Liver (tissue), 9 donors: Measurements from ENCODE around the gene DDX21. TPM values are rescaled to one million over a fixed set of nuclear protein-coding genes. Genes with fewer than 3 reads are reported as not detected.

Experiments used
- DNase-seq: peaks from one replicate; pipeline ENCODE4 v3.0.0-alpha.2; 2017; ENCODE audit warnings: low spot score
- H3K27ac ChIP-seq, 2 donors: one replicate each; pipeline ENCODE4 v1.7.0; 2013; ENCODE audit warnings: inconsistent platforms in 2 of 2, low read length in 2 of 2, control low read depth in 1 of 2, low read depth in 1 of 2, mild to moderate bottlenecking in 1 of 2
- H3K27me3 ChIP-seq, 4 donors: one replicate each; pipeline versions ENCODE4 v1.6.1 to v1.7.0; 2013; ENCODE audit warnings: low read length in 3 of 4, inconsistent platforms in 1 of 4, mild to moderate bottlenecking in 1 of 4, moderate library complexity in 1 of 4; ENCODE audit not compliant: control insufficient read depth in 4 of 4, insufficient read depth in 4 of 4
- H3K36me3 ChIP-seq, 4 donors: one replicate each; pipeline versions ENCODE4 v1.6.1 to v1.7.0; 2013; ENCODE audit warnings: low read length in 3 of 4, mild to moderate bottlenecking in 3 of 4, low read depth in 1 of 4, moderate library complexity in 1 of 4; ENCODE audit not compliant: control insufficient read depth in 4 of 4, insufficient read depth in 3 of 4
- H3K4me1 ChIP-seq, 4 donors: one replicate each; pipeline versions ENCODE4 v1.6.1 to v1.7.0; 2013; ENCODE audit warnings: low read length in 3 of 4, mild to moderate bottlenecking in 3 of 4, moderate library complexity in 1 of 4; ENCODE audit not compliant: control insufficient read depth in 4 of 4, insufficient read depth in 4 of 4
- H3K4me3 ChIP-seq, 3 donors: one replicate each; pipeline versions ENCODE4 v1.6.1 to v1.7.0; 2013; ENCODE audit warnings: low read length in 3 of 3, control low read depth in 1 of 3, low read depth in 1 of 3, mild to moderate bottlenecking in 1 of 3
- H3K9ac ChIP-seq, 2 donors: one replicate each; pipeline ENCODE4 v1.7.0; 2013; ENCODE audit warnings: low read length in 2 of 2, mild to moderate bottlenecking in 2 of 2, moderate library complexity in 2 of 2, control low read depth in 1 of 2, low read depth in 1 of 2
- H3K9me3 ChIP-seq, 4 donors: one replicate each; pipeline versions ENCODE4 v1.6.1 to v1.7.0; 2013; ENCODE audit warnings: low read length in 3 of 4; ENCODE audit not compliant: control insufficient read depth in 4 of 4
- ATF3 ChIP-seq: IDR thresholded peaks from 2 replicates; pipeline ENCODE4 v1.6.1; 2016; ENCODE audit warnings: antibody characterized with exemption
- CTCF ChIP-seq: fragments of 150-350 bp; IDR thresholded peaks from 2 replicates; pipeline ENCODE4 v1.5.1; 2017; ENCODE audit warnings: improper control_type of control experiment, low read depth, low read length; ENCODE audit not compliant: missing input control
- EGR1 ChIP-seq, 2 donors: IDR thresholded peaks; 2 replicates each; pipeline ENCODE4 v1.6.1; 2016 to 2018; ENCODE audit warnings: antibody characterized with exemption in 2 of 2, low read depth in 2 of 2
- FOXA1 ChIP-seq: IDR thresholded peaks from 2 replicates; pipeline ENCODE4 v1.6.1; 2016; ENCODE audit warnings: antibody characterized with exemption
- FOXA2 ChIP-seq: IDR thresholded peaks from 2 replicates; pipeline ENCODE4 v1.6.1; 2016; ENCODE audit warnings: antibody characterized with exemption
- GABPA ChIP-seq, 2 donors: IDR thresholded peaks in 1 of 2; conservative IDR thresholded peaks in 1 of 2; 2 replicates each; pipeline ENCODE4 v1.6.1; 2016; ENCODE audit warnings: antibody characterized with exemption in 2 of 2, mild to moderate bottlenecking in 1 of 2, moderate library complexity in 1 of 2
- HNF4A ChIP-seq, 2 donors: conservative IDR thresholded peaks; 2 replicates each; pipeline ENCODE4 v1.6.1; 2016; ENCODE audit warnings: antibody characterized with exemption in 2 of 2, mild to moderate bottlenecking in 2 of 2
- HNF4G ChIP-seq: IDR thresholded peaks from 2 replicates; pipeline ENCODE4 v1.6.1; 2016; ENCODE audit warnings: antibody characterized with exemption
- JUND ChIP-seq, 2 donors: IDR thresholded peaks; 2 replicates each; pipeline ENCODE4 v1.6.1; 2016; ENCODE audit warnings: antibody characterized with exemption in 2 of 2
- MAX ChIP-seq: IDR thresholded peaks from 2 replicates; pipeline ENCODE4 v1.6.1; 2016; ENCODE audit warnings: antibody characterized with exemption
- NR2F2 ChIP-seq: IDR thresholded peaks from 2 replicates; pipeline ENCODE4 v1.6.1; 2016; ENCODE audit warnings: antibody characterized with exemption
- RAD21 ChIP-seq, 2 donors: IDR thresholded peaks; 2 replicates each; pipeline ENCODE4 v1.6.1; 2016; ENCODE audit warnings: antibody characterized with exemption in 2 of 2, mild to moderate bottlenecking in 2 of 2
- RXRA ChIP-seq, 2 donors: IDR thresholded peaks; 2 replicates each; pipeline ENCODE4 v1.6.1; 2017 to 2018; ENCODE audit warnings: antibody characterized with exemption in 2 of 2, mild to moderate bottlenecking in 1 of 2
- SP1 ChIP-seq: IDR thresholded peaks from 2 replicates; pipeline ENCODE4 v1.6.1; 2018; ENCODE audit warnings: antibody characterized with exemption, mild to moderate bottlenecking
- TAF1 ChIP-seq: conservative IDR thresholded peaks from 2 replicates; pipeline ENCODE4 v1.6.1; 2016; ENCODE audit warnings: antibody characterized with exemption, mild to moderate bottlenecking
- YY1 ChIP-seq: IDR thresholded peaks from 2 replicates; pipeline ENCODE4 v1.6.1; 2016; ENCODE audit warnings: antibody characterized with exemption, mild to moderate bottlenecking
- ZBTB33 ChIP-seq: IDR thresholded peaks from 2 replicates; pipeline ENCODE4 v1.6.1; 2016; ENCODE audit warnings: antibody characterized with exemption
- whole genome bisulfite sequencing: extraction: QIAGEN DNeasy Blood & Tissue Kit; methylation state at CpG from one replicate; pipeline ENCODE4 v1.1.7; 2013; 5-methylcytosine and 5-hydroxymethylcytosine counted together
- polyA plus RNA-seq, 2 donors: library from polyadenylated mRNA; stranded (reverse) in 1 of 2; unstranded in 1 of 2; fragments of 200-250 nt in 1 of 2; fragments of >200 nt in 1 of 2; fragmentation: Nextera tagmentation in 1 of 2; extraction: Ambion mirVana in 1 of 2; gene quantifications; one replicate each; pipeline versions ENCODE4 v1.2.1 to v1.2.3, GENCODE V29; 2013 to 2015
- total RNA-seq, 2 donors: library from RNA; depleted of rRNA; stranded (reverse); fragments of >200 nt; gene quantifications; one replicate each; pipeline ENCODE4 v1.2.3, GENCODE V29; 2014
- TF ChIP-seq, protein P1 (sequence below): IDR thresholded peaks from 2 replicates; pipeline ENCODE4 v1.6.1; 2016; ENCODE audit warnings: antibody characterized with exemption, mild to moderate bottlenecking
- donor health status: healthy.
- donor health status: healthy.
- donor health status: healthy.
- donor health status: healthy.
- donor health status: healthy.

DDX21 gene
- total and polyA plus RNA-seq, 4 donors = 13.9 to 38.4 (median 26.2) TPM

DNA sequence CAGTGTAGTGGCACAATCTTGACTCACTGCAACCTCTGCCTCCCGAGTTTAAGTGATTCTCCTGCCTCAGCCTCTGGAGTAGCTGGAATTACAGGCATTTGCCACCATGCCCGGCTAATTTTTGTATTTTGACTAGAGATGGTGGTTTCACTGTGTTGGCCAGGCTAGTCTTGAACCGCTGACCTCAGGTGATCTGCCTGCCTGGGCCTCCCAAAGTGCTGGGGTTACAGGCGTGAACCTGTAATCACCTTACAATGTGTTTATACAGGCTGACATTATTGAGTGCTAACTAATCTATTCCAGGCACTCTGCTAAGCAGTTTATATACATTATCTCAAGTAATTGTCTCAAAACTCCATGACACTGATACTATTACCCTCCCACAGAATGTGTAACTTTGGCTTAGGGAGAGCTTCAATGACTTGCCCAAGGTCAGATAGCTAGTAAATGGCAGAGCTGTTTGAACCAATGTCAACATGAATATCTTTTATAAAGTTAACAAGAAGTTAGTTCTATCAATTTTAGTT is 69.5 kb downstream of the DDX21 start:
- Histone ChIP-seq H3K36me3 (no peaks in the 10 kb centered on the region), H3K9me3 (no peaks in the 10 kb centered on the region), H3K4me3 (no peak overlapping the region), H3K4me1 (no peaks in the 10 kb centered on the region), H3K9ac (no peak overlapping the region), H3K27me3 (no peaks in the 10 kb centered on the region), H3K27ac (no peak overlapping the region)
- no peak for TF ChIP-seq YY1
- TF ChIP-seq CTCF = no peak
- no peak for TF ChIP-seq SP1
- TF ChIP-seq FOXA2 = no peak
- TF ChIP-seq FOXA1 = no peak
- TF ChIP-seq NR2F2 = no peak
- no peak for TF ChIP-seq MAX
- no peak for TF ChIP-seq RAD21 (IDR thresholded peaks at IDR 0.05)
- no peak for DNase-seq
- WGBS = 86% methylated on average over 4 of the region's 4 CpGs

DNA sequence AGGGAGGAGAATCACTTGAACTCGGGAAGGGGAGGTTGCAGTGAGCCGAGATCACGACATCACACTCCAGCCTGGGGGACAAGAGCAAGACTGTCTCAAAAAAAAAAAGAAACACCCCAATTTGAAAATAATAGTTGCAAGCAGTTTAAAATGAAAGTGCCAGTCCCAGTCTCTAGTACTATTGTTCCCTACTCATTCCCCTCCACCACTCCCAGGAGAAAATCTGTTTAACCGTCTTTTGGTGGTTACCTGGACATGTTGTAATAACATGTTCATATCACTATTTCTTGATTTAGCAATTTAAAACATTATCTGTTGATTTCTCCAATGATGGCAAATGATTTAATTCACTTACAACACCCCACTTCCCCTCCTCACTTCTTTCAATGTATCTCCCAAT is 77.3 kb downstream of the DDX21 start:
- WGBS = 89% methylated on average over 4 of the region's 4 CpGs
- H3K9ac ChIP-seq = no peak overlapping the region
- H3K27ac ChIP-seq = no peak overlapping the region
- H3K27me3 ChIP-seq = no peaks in the 10 kb centered on the region
- no peak overlapping the region for H3K4me3 ChIP-seq
- H3K9me3 ChIP-seq = no peaks in the 10 kb centered on the region
- no peak for DNase-seq
- no peaks in the 10 kb centered on the region for H3K36me3 ChIP-seq
- H3K4me1 ChIP-seq = no peaks in the 10 kb centered on the region
- no peak for TF ChIP-seq EGR1 (IDR thresholded peaks at IDR 0.05; ENCODE audit: low read depth in 2 of 2)
- TF ChIP-seq, protein P1, sequence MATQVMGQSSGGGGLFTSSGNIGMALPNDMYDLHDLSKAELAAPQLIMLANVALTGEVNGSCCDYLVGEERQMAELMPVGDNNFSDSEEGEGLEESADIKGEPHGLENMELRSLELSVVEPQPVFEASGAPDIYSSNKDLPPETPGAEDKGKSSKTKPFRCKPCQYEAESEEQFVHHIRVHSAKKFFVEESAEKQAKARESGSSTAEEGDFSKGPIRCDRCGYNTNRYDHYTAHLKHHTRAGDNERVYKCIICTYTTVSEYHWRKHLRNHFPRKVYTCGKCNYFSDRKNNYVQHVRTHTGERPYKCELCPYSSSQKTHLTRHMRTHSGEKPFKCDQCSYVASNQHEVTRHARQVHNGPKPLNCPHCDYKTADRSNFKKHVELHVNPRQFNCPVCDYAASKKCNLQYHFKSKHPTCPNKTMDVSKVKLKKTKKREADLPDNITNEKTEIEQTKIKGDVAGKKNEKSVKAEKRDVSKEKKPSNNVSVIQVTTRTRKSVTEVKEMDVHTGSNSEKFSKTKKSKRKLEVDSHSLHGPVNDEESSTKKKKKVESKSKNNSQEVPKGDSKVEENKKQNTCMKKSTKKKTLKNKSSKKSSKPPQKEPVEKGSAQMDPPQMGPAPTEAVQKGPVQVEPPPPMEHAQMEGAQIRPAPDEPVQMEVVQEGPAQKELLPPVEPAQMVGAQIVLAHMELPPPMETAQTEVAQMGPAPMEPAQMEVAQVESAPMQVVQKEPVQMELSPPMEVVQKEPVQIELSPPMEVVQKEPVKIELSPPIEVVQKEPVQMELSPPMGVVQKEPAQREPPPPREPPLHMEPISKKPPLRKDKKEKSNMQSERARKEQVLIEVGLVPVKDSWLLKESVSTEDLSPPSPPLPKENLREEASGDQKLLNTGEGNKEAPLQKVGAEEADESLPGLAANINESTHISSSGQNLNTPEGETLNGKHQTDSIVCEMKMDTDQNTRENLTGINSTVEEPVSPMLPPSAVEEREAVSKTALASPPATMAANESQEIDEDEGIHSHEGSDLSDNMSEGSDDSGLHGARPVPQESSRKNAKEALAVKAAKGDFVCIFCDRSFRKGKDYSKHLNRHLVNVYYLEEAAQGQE = no peak
- no peak for TF ChIP-seq RAD21 (IDR thresholded peaks at IDR 0.05)
- TF ChIP-seq GABPA (IDR thresholded peaks at IDR 0.05 in 1 of 2, conservative IDR thresholded peaks at IDR 0.05 in 1 of 2) = no peak
- TF ChIP-seq YY1 = no peak
- no peak for TF ChIP-seq ZBTB33
- TF ChIP-seq CTCF = no peak
- TF ChIP-seq FOXA2 = no peak
- no peak for TF ChIP-seq TAF1
- TF ChIP-seq JUND (IDR thresholded peaks at IDR 0.05) = no peak
- no peak for TF ChIP-seq MAX
- no peak for TF ChIP-seq RXRA (IDR thresholded peaks at IDR 0.05)
- no peak for TF ChIP-seq FOXA1
- TF ChIP-seq SP1 = no peak
- no peak for TF ChIP-seq HNF4A (conservative IDR thresholded peaks at IDR 0.05)
- TF ChIP-seq HNF4G = no peak
- TF ChIP-seq NR2F2 = no peak
- no peak for TF ChIP-seq ATF3
